Femur (tissue), 1 donor: Measurements from ENCODE around the gene KREMEN1.

ENCODE experiments used
- DNase-seq: peaks from one replicate; pipeline ENCODE4 v3.0.0-alpha.2; 2017

Gene KREMEN1

DNA sequence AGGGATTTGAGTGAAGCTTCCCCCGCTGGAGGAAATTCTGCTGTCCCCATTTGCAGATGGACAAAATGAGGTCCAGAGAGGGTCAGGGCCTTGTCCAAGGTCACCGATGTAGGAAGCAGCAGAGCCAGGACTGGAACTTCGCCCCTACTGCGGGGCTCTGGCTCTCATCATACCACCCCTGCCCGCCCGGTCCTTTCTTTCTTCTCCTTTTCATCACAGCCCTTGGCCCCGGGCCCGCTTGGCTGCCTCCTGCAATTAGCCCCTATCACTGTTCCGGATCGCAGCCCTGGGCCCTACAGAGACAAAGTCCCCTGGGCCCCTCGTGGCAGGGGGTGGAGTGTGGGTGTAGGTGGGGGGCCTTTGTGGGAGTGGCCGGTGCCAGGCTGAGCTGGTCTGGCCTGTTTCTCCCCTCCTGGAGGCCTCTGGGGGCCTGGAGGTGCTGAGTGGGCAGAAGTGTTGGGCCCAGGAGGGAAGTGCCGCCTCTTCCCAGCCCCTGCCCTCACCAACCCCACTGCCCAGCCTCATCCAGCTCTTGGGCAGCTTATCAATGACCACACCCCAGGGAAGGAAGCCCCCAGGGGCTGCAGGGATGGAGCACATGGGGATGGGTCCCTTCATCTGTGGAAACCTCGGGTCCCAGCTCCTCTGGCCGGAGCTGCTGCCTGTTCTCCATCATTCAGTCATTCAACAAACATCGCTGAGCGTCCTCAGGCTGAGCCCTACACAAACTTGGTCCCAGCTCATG is 136.2 kb downstream of the KREMEN1 start:
- DNase-seq: no peak

DNA sequence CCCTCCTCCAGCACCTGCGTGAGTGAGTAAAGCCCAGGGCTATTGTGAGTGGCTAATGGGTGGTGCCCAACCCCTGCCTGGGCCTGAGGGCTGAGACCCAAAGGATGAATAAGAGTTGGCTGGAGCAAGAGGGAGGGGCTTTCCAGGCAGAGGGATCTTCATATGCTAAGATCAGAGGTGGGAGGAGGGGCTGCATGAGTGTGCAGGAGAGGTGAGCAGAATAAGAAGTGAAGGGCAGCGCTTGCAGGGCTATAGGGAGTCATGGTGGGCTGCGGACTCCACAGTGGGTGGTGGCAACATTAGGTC is 136.7 kb downstream of the KREMEN1 start:
- DNase-seq: no peak

DNA sequence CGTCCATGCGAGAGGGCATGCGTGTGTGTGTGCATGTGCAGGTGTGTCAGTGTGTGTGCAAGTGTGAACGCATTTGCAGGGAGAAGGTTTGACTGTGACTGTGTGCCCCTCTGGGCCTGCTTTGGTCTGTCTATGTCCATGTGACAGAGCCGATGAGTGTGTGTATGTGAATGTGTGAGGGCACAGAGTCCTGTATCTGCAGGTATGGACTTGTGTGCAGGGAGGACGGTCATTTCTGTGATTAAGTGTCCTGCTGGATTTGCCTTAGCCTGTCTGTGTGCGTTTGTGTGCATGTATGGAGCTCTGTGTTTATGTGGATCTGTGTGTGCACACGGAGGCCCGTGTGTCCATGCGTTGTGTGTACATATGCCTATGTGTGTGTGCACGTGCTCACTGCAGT is 138.2 kb downstream of the KREMEN1 start:
- DNase-seq: no peak

DNA sequence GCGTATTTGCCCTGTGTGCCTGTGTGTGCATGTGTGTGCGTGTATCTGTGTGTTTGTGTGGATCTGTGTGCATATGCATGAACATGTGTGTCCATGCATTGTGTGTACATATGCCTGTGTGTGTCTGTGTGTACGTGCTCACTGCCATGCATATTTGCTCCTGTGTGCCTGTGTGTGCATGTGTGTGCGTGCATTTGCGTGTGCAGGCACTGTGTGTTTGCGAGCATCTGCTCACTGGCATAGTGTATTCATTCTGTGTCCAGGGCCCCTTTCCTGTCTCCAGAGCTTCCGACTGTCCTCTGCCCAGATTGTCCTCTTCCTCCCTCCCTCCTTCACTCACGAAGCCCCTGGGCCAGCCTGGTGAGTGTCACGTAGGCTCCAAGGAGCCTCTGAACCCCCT is 138.6 kb downstream of the KREMEN1 start:
- no peak for DNase-seq

DNA sequence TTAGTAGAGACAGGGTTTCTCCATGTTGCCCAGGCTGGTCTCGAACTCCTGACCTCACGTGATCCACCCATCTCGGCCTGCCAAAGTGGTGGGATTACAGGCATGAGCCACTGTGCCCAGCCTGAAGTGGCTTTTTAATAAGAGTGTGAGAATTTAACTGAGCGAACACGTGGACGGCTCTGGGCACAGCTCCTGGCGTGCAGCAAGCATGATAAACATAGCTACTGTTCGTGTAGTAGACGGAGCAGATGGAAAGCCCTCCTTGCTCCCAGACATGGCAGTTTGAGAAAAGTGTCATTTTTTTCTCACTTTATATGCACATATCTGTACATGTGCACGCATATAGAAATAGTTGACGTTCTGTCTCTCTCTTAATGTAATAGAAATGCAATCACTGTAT is 139.9 kb downstream of the KREMEN1 start:
- DNase-seq: no peak

DNA sequence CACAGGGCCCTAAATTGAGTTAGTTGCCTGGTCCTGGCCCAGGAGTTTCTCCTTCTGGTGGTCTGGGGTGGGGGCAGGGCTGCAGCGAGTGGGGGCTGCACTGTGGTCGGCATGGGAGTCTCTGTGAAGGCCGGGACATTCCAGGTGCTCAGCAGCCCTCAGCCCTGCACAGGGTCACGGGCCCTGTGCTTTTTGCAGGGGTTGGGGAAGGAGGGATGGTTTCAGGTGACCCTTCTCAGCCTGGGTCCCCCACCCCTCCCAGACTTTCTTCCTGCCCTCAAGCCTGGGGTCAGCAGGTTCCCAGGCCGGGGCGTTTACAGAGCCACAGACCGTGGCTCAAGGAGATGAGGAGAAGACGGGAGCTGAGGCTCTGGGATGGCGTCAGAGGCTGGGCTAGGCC is 140.7 kb downstream of the KREMEN1 start:
- DNase-seq: no peak

DNA sequence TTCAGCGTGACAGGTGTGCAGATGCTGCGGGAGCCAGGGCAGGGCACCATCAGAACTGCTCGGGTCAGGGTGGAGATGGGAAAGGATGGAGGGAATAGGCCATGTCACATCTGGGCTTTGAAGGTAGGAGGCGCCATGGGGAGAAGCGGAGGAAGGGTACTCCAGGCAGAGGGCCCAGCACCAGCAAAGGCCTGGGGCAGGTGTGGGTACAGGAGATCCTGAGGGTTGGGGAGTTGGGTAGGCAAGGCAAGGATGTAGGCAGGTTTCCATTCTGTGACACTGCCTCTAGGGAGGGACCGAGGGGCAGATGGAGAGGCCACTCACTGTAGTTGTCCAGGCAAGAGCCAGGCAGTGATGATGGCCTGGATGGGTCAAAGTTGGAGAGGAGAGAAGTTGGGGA is 141.4 kb downstream of the KREMEN1 start:
- no peak for DNase-seq

DNA sequence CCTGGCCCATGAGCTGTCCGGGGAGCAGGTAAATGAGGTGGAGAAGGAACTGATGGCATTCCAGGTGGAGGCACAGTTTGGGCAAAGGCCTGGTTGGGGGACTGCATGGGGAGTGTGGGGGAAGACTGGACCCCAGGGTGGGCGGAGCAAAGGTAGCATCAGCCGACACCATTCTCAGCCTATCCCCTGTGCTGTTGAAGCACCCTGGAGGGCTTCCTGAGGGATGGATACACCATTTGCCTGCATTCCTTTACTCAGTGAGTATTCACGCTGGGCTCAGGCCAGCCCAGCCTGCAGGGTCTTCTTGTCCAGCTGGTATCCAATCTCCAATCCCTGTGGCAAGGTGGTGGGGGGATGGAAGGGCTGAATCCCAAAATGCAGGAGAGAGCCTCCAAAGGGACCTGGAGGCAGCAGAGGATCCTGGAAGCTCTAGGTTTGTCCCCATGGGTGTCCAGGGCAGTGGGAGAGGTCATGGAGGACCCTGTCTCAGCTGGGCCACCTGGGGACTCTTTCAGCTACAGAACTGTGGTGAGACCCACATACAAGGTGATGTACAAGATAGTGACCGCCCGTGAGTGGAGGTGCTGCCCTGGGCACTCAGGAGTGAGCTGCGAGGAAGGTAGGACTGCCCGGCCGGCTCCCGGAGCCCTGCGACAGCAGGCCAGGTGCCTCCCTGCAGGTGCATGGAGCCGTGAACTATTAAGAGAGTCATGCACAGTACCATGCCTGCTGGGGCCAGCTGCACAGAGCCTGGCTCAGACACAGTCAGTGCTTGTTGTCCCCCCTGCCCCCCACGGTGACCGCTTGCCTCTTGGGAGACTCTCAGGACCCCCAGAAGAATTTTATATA is 142.4 kb downstream of the KREMEN1 start:
- DNase-seq: no peak

DNA sequence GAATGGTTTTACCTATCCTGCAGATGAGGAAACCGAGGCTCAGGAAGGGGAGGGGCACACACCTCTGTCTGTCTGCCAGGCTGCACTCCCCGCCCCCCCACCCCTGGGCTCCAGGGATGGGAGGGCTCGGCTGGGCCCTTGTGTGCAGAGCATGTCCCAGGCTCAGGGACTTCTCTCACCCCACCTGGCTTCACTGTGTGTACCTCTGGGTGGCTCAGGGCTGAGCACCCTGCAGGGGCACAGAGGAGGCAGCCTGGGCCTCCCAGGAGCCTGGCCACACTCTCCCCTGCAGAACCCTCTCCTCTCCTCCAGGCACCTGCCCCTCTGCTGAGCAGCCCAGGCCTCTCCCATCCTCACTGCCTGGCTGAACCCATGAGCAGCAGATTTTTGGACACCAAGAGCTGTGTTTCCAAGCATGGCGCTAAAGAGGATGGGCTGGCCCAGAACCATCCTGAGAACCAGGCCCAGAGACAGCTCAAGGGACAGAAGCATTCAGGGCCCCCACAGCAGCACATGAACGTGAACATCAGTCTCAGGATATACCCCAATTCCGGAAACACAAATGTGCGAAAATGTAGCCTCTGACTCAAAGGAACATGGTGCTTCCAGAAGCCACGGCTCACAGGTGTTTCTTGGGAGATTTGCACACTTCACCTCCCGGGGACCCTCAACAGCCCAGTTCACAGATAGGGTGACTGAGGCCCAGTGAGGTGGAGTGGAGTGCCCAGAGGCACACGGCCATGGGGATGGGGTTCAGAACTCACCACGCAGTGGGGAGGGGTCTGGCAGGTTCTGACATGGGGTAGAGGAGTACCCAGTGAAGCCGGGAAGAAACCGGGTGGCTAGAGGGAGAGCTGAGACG is 143.4 kb downstream of the KREMEN1 start:
- no peak for DNase-seq

DNA sequence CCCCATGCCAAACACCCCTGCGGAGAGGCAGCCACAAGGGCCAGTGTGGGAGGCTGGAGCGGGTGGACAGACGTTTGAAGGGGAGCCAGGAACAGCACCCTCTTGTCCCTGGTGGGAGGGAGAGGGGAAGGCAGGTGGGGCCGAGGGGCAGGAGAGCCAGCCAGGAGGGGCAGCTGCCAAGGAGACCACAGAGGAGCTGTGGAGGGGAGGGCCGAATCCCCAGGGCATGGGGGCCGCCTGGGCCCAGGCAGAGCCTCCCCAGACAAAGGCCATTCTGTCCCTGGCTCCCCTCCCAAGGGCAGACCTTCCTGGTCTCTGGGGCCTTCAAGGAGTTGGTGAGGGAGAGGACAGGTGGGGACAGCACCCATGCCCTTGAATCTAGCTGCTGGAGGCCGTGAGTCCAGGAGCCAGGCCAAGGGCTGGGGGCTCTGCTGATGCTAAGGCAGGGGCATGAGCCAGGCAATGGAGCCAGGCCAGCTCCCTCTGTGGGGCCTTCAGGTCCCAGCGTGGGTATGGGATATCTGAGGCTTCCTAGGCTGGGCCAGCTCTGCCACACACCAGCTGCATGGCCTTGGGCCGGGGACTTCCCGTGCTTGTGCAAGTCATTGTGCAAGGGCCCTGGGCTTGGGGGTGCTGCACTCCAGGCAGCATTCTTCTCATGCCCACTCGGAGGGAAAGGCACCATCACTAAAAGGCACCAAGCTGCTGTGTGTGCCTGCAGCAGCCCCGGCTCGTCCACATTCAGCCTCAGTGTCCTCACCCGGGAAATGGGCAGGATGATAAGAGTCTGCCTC is 144.2 kb downstream of the KREMEN1 start:
- no peak for DNase-seq
